Liver (tissue), 3 donors: ENCODE data around the gene PNLIP.

Experiments
- CTCF ChIP-seq: fragments of 150-350 bp; IDR thresholded peaks from 2 replicates; pipeline ENCODE4 v1.5.1; 2017; ENCODE audit warnings: improper control_type of control experiment, low read depth, low read length; ENCODE audit not compliant: missing input control
- EGR1 ChIP-seq, 2 donors: IDR thresholded peaks; 2 replicates each; pipeline ENCODE4 v1.6.1; 2016 to 2018; ENCODE audit warnings: antibody characterized with exemption in 2 of 2, low read depth in 2 of 2
- FOXA1 ChIP-seq: IDR thresholded peaks from 2 replicates; pipeline ENCODE4 v1.6.1; 2016; ENCODE audit warnings: antibody characterized with exemption
- GABPA ChIP-seq, 2 donors: IDR thresholded peaks in 1 of 2; conservative IDR thresholded peaks in 1 of 2; 2 replicates each; pipeline ENCODE4 v1.6.1; 2016; ENCODE audit warnings: antibody characterized with exemption in 2 of 2, mild to moderate bottlenecking in 1 of 2, moderate library complexity in 1 of 2
- HNF4A ChIP-seq, 2 donors: conservative IDR thresholded peaks; 2 replicates each; pipeline ENCODE4 v1.6.1; 2016; ENCODE audit warnings: antibody characterized with exemption in 2 of 2, mild to moderate bottlenecking in 2 of 2
- HNF4G ChIP-seq: IDR thresholded peaks from 2 replicates; pipeline ENCODE4 v1.6.1; 2016; ENCODE audit warnings: antibody characterized with exemption
- JUND ChIP-seq, 2 donors: IDR thresholded peaks; 2 replicates each; pipeline ENCODE4 v1.6.1; 2016; ENCODE audit warnings: antibody characterized with exemption in 2 of 2
- MAX ChIP-seq: IDR thresholded peaks from 2 replicates; pipeline ENCODE4 v1.6.1; 2016; ENCODE audit warnings: antibody characterized with exemption
- NR2F2 ChIP-seq: IDR thresholded peaks from 2 replicates; pipeline ENCODE4 v1.6.1; 2016; ENCODE audit warnings: antibody characterized with exemption
- REST ChIP-seq: IDR thresholded peaks from 2 replicates; pipeline ENCODE4 v1.6.1; 2016; ENCODE audit warnings: antibody characterized with exemption, mild to moderate bottlenecking
- SP1 ChIP-seq: IDR thresholded peaks from 2 replicates; pipeline ENCODE4 v1.6.1; 2018; ENCODE audit warnings: antibody characterized with exemption, mild to moderate bottlenecking
- YY1 ChIP-seq: IDR thresholded peaks from 2 replicates; pipeline ENCODE4 v1.6.1; 2016; ENCODE audit warnings: antibody characterized with exemption, mild to moderate bottlenecking
- TF ChIP-seq, protein P1 (sequence below): IDR thresholded peaks from 2 replicates; pipeline ENCODE4 v1.6.1; 2016; ENCODE audit warnings: antibody characterized with exemption
- donor health status: healthy.
- donor health status: healthy.

- no peak for TF ChIP-seq MAX
- no peak for TF ChIP-seq HNF4A (conservative IDR thresholded peaks at IDR 0.05)
- TF ChIP-seq CTCF: no peak
- no peak for TF ChIP-seq SP1
- TF ChIP-seq HNF4G: no peak
- no peak for TF ChIP-seq JUND (IDR thresholded peaks at IDR 0.05)
- no peak for TF ChIP-seq FOXA1
- TF ChIP-seq EGR1 (IDR thresholded peaks at IDR 0.05; ENCODE audit: low read depth in 2 of 2): no peak
- no peak for TF ChIP-seq REST
- no peak for TF ChIP-seq YY1
- TF ChIP-seq, protein P1, sequence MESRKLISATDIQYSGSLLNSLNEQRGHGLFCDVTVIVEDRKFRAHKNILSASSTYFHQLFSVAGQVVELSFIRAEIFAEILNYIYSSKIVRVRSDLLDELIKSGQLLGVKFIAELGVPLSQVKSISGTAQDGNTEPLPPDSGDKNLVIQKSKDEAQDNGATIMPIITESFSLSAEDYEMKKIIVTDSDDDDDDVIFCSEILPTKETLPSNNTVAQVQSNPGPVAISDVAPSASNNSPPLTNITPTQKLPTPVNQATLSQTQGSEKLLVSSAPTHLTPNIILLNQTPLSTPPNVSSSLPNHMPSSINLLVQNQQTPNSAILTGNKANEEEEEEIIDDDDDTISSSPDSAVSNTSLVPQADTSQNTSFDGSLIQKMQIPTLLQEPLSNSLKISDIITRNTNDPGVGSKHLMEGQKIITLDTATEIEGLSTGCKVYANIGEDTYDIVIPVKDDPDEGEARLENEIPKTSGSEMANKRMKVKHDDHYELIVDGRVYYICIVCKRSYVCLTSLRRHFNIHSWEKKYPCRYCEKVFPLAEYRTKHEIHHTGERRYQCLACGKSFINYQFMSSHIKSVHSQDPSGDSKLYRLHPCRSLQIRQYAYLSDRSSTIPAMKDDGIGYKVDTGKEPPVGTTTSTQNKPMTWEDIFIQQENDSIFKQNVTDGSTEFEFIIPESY: no peak
- no peak for TF ChIP-seq NR2F2
- no peak for TF ChIP-seq GABPA (IDR thresholded peaks at IDR 0.05 in 1 of 2, conservative IDR thresholded peaks at IDR 0.05 in 1 of 2)
Observed at GRCh38 chr10:116554628-116555027, 8.9 kb downstream of the PNLIP start.
